Upper lobe of left lung (tissue), 6 donors: ENCODE data around the gene CYP2B6. TPM values are rescaled to one million over a fixed set of nuclear protein-coding genes. Genes with fewer than 3 reads are reported as not detected.
A peak's percentile ranks its signal among the peaks of the same experiment; 100 is the strongest.
"Not testable (repeated sequence)": the region's sequence is repeated elsewhere in the genome, so short reads cannot be mapped to it uniquely, and the experiment has no call there.

Experiments used
- ATAC-seq, 2 donors: fragments of 200-7000 bp; cut with Tn5 transposase; one replicate each; pipeline ENCODE4 v1.9.1; 2022; ENCODE audit warnings: mild to moderate bottlenecking in 2 of 2, moderate library complexity in 2 of 2; ENCODE audit not compliant: low FRiP score in 2 of 2
- DNase-seq, 2 donors: peaks; one replicate each; pipeline ENCODE4 v3.0.0-alpha.2; 2019 to 2020
- H3K27ac ChIP-seq, 4 donors: fragments of 200-600 bp; sonication (generic); one replicate each; pipeline ENCODE4 v1.5.1; 2016 to 2019
- H3K27me3 ChIP-seq, 4 donors: fragments of 200-600 bp; sonication (generic); one replicate each; pipeline ENCODE4 v1.5.1; 2017 to 2019
- H3K36me3 ChIP-seq, 4 donors: fragments of 200-600 bp; sonication (generic); one replicate each; pipeline ENCODE4 v1.5.1; 2016 to 2019
- H3K4me1 ChIP-seq, 4 donors: fragments of 200-600 bp; sonication (generic); one replicate each; pipeline ENCODE4 v1.5.1; 2018 to 2019
- H3K4me3 ChIP-seq, 4 donors: fragments of 200-600 bp; sonication (generic); one replicate each; pipeline ENCODE4 v1.5.1; 2017 to 2019; ENCODE audit warnings: mild to moderate bottlenecking in 2 of 4, moderate library complexity in 1 of 4
- H3K9me3 ChIP-seq, 4 donors: fragments of 200-600 bp; sonication (generic); one replicate each; pipeline ENCODE4 v1.5.1; 2018 to 2019
- CTCF ChIP-seq, 6 experiments: fragments of 450-650 bp in 4 of 6; fragments of 200-600 bp in 2 of 6; sonication (generic) in 2 of 6; IDR thresholded peaks; one replicate each; pipeline ENCODE4 v1.5.1; 2016 to 2019; ENCODE audit warnings: antibody characterized with exemption in 6 of 6
- EP300 ChIP-seq, 4 donors: sonication (generic); formaldehyde crosslinking; IDR thresholded peaks; one replicate each; pipeline ENCODE4 v1.5.1; 2017; ENCODE audit warnings: antibody characterized with exemption in 4 of 4, control low read depth in 2 of 4
- POLR2A ChIP-seq, 4 donors: fragments of 450-650 bp; IDR thresholded peaks; one replicate each; pipeline ENCODE4 v1.5.1; 2016 to 2017; ENCODE audit warnings: antibody characterized with exemption in 4 of 4, mild to moderate bottlenecking in 2 of 4
- POLR2AphosphoS5 ChIP-seq, 2 donors: sonication (generic); formaldehyde crosslinking; IDR thresholded peaks; one replicate each; pipeline ENCODE4 v1.5.1; 2017; ENCODE audit warnings: antibody characterized with exemption in 2 of 2
- WGBS, 2 donors: methylation state at CpG; one replicate each; pipeline ENCODE4 v1.1.5; 2017 to 2018; 5-methylcytosine and 5-hydroxymethylcytosine counted together
- total RNA-seq, 6 donors: library from RNA; depleted of rRNA in 4 of 6; stranded (reverse); fragments of >200 nt in 4 of 6; gene quantifications; one replicate each; pipeline versions ENCODE4 v1.1.0 to v1.2.1, GENCODE V29; 2016 to 2021
- donor health status: DM: no; HTN: no; CAD: no; lungs with moderate emphysema.
- donor health status: DM: no; HTN: yes; CAD: no; lungs with severe emphysema.

CYP2B6 gene
- total RNA-seq, 6 donors from 2014 or later: 0.34 to 1.8 TPM; not detected in 4

GRCh38 chr19:40982594-40983101 lies 8.4 kb upstream of the CYP2B6 start:
- Histone ChIP-seq H3K9me3 (no peaks in the 10 kb centered on the region), H3K27me3 (no peaks in the 10 kb centered on the region), H3K36me3 (no peaks in the 10 kb centered on the region), H3K27ac (no peak overlapping the region), H3K4me1 (no peaks in the 10 kb centered on the region), H3K4me3 (no peak overlapping the region)
- peak in 1 of 2 donors; percentile 50 for ATAC-seq
- peak in 1 of 2 donors; percentile 22 for DNase-seq
- 9 to 27% methylated on average over 3 of the region's 3 CpGs for whole genome bisulfite sequencing, 2 donors
- TF ChIP-seq POLR2A (IDR thresholded peaks at IDR 0.05): no peak
- TF ChIP-seq EP300 (IDR thresholded peaks at IDR 0.05): no peak
- no peak for TF ChIP-seq CTCF (IDR thresholded peaks at IDR 0.05)
- TF ChIP-seq POLR2AphosphoS5 (IDR thresholded peaks at IDR 0.05): no peak

GRCh38 chr19:40989453-40989852 lies 1.6 kb upstream of the CYP2B6 start:
- no peaks in the 10 kb centered on the region for H3K4me1 ChIP-seq
- WGBS, 2 donors: 83 to 91% methylated on average over 7 of the region's 7 CpGs
- ATAC-seq (no peak), DNase-seq (no peak)
- H3K9me3 ChIP-seq: no peaks in the 10 kb centered on the region
- H3K4me3 ChIP-seq: no peak overlapping the region
- H3K27ac ChIP-seq: no peak overlapping the region
- TF ChIP-seq CTCF (IDR thresholded peaks at IDR 0.05): no peak
- no peak for TF ChIP-seq POLR2A (IDR thresholded peaks at IDR 0.05)
- TF ChIP-seq EP300 (IDR thresholded peaks at IDR 0.05): no peak
- no peak for TF ChIP-seq POLR2AphosphoS5 (IDR thresholded peaks at IDR 0.05)
- H3K27me3 ChIP-seq: no peaks in the 10 kb centered on the region
- H3K36me3 ChIP-seq: no peaks in the 10 kb centered on the region

GRCh38 chr19:40995355-40995754 lies 4.3 kb downstream of the CYP2B6 start:
- no peak overlapping the region for H3K4me3 ChIP-seq
- no peaks in the 10 kb centered on the region for H3K27me3 ChIP-seq
- no peaks in the 10 kb centered on the region for H3K36me3 ChIP-seq
- ATAC-seq: no peak
- TF ChIP-seq EP300 (IDR thresholded peaks at IDR 0.05) (no peak), CTCF (IDR thresholded peaks at IDR 0.05) (no peak), POLR2A (IDR thresholded peaks at IDR 0.05) (no peak), POLR2AphosphoS5 (IDR thresholded peaks at IDR 0.05) (no peak)
- H3K4me1 ChIP-seq: no peaks in the 10 kb centered on the region
- WGBS, 2 donors: 84 to 100% methylated on average over 2 of the region's 2 CpGs
- no peak for DNase-seq
- no peak overlapping the region for H3K27ac ChIP-seq
- H3K9me3 ChIP-seq: no peaks in the 10 kb centered on the region

- not testable (repeated sequence) for H3K9me3 ChIP-seq, DNase-seq, ATAC-seq, H3K4me3 ChIP-seq, H3K27ac ChIP-seq, H3K36me3 ChIP-seq, H3K27me3 ChIP-seq, H3K4me1 ChIP-seq
- WGBS, 2 donors: 92 to 97% methylated on average over 2 of the region's 2 CpGs
Observed at GRCh38 chr19:40999018-40999417, 7.9 kb downstream of the CYP2B6 start.

- Histone ChIP-seq H3K9me3 (no peaks in the 10 kb centered on the region), H3K27ac (no peak overlapping the region), H3K27me3 (no peaks in the 10 kb centered on the region), H3K36me3 (no peaks in the 10 kb centered on the region), H3K4me3 (no peak overlapping the region), H3K4me1 (no peaks in the 10 kb centered on the region)
- TF ChIP-seq POLR2A (IDR thresholded peaks at IDR 0.05) (no peak), POLR2AphosphoS5 (IDR thresholded peaks at IDR 0.05) (no peak), EP300 (IDR thresholded peaks at IDR 0.05) (no peak), CTCF (IDR thresholded peaks at IDR 0.05) (no peak)
- peak in 1 of 2 donors; percentile 44 for DNase-seq
- ATAC-seq: no peak
- WGBS, 2 donors: 67 to 78% methylated on average over 3 of the region's 3 CpGs
Observed at GRCh38 chr19:41000310-41000737, 9.2 kb downstream of the CYP2B6 start.
